H1 (cell line): ENCODE data around the gene PRKAB1. TPM values are rescaled to one million over a fixed set of nuclear protein-coding genes. Genes with fewer than 3 reads are reported as not detected.

Experiments
- CTCF ChIA-PET: fragments of 300-600 bp; sonication (Branson Sonifier 250); formaldehyde crosslinking; loops from one replicate; lab custom pipeline; 2021; ENCODE audit not compliant: partially characterized antibody; lab: Charles Lee
- POLR2A ChIA-PET: fragments of 300-600 bp; sonication (Branson Sonifier 250); formaldehyde crosslinking; loops from one replicate; lab custom pipeline; 2021; ENCODE audit warnings: inconsistent platforms; ENCODE audit not compliant: partially characterized antibody; lab: Charles Lee
- DNase-seq, 2 experiments: peaks; one replicate each; pipeline versions ENCODE4 v3.0.0 to v3.0.0-alpha.2; 2010 to 2022; ENCODE audit warnings: low spot score in 2 of 2, low read depth in 1 of 2, mixed read lengths in 1 of 2
- FAIRE-seq: peaks from 2 replicates; lab custom pipeline; 2011; peaks lifted over from hg19 to GRCh38; lab: Jason Lieb, UNC
- H2AFZ ChIP-seq: 2 replicates; pipeline ENCODE4 v1.8.1; 2012; ENCODE audit warnings: low read length, inconsistent platforms
- H2AK5ac ChIP-seq: 2 replicates; pipeline ENCODE4 v1.6.1; 2013; ENCODE audit warnings: low read depth, low read length
- H2BK120ac ChIP-seq: replicated peaks from 2 replicates; pipeline ENCODE3; 2013; ENCODE audit warnings: low read depth, low read length, inconsistent platforms
- H2BK12ac ChIP-seq: 2 replicates; pipeline ENCODE4 v1.6.1; 2013; ENCODE audit warnings: low read depth, low read length
- H2BK15ac ChIP-seq: 2 replicates; pipeline ENCODE4 v1.6.1; 2013; ENCODE audit warnings: low read length
- H2BK20ac ChIP-seq: 2 replicates; pipeline ENCODE4 v1.6.1; 2013; ENCODE audit warnings: low read length
- H2BK5ac ChIP-seq: 2 replicates; pipeline ENCODE4 v1.6.1; 2013; ENCODE audit warnings: low read depth, low read length
- H3K14ac ChIP-seq: 2 replicates; pipeline ENCODE4 v1.6.1; 2013; ENCODE audit warnings: inconsistent platforms; ENCODE audit not compliant: insufficient read length
- H3K18ac ChIP-seq: 2 replicates; pipeline ENCODE4 v1.6.1; 2013; ENCODE audit warnings: low read length; ENCODE audit errors: extremely low read depth
- H3K23ac ChIP-seq: 2 replicates; pipeline ENCODE4 v1.6.1; 2013; ENCODE audit warnings: inconsistent platforms; ENCODE audit not compliant: insufficient read length
- H3K23me2 ChIP-seq: 2 replicates; pipeline ENCODE4 v1.6.1; 2013; ENCODE audit warnings: low read depth, low read length
- H3K27ac ChIP-seq: 2 replicates; pipeline ENCODE4 v1.6.1; 2011; ENCODE audit warnings: low read depth, low read length, inconsistent platforms
- H3K27me3 ChIP-seq, 4 experiments: replicated peaks in 1 of 4; 1 replicate in 1 of 4; 2 replicates in 3 of 4; pipeline versions ENCODE4 v1.6.1 to v1.8.1; 2011 to 2013; ENCODE audit warnings: low read length in 3 of 4, mild to moderate bottlenecking in 3 of 4, inconsistent platforms in 2 of 4, mixed read lengths in 2 of 4, moderate library complexity in 1 of 4; ENCODE audit not compliant: control insufficient read depth in 3 of 4, insufficient read depth in 3 of 4; ENCODE audit errors: extremely low read depth in 1 of 4
- H3K36me3 ChIP-seq, 4 experiments: 2 replicates each; pipeline versions ENCODE4 v1.6.1 to v1.8.1; 2011 to 2013; ENCODE audit warnings: mild to moderate bottlenecking in 4 of 4, low read length in 3 of 4, moderate library complexity in 2 of 4, control low read depth in 1 of 4, inconsistent platforms in 1 of 4; ENCODE audit not compliant: insufficient read depth in 4 of 4, control insufficient read depth in 2 of 4
- H3K4ac ChIP-seq: replicated peaks from 2 replicates; pipeline ENCODE3; 2013; ENCODE audit warnings: low read length, low read depth, mixed read lengths, inconsistent platforms; ENCODE audit not compliant: insufficient read length
- H3K4me1 ChIP-seq, 4 experiments: replicated peaks in 1 of 4; 1 replicate in 1 of 4; 2 replicates in 3 of 4; pipeline versions ENCODE4 v1.6.1 to v1.8.1; 2011 to 2013; ENCODE audit warnings: low read length in 3 of 4, inconsistent platforms in 2 of 4, mixed read lengths in 1 of 4; ENCODE audit not compliant: insufficient read depth in 4 of 4, control insufficient read depth in 3 of 4
- H3K4me2 ChIP-seq, 2 experiments: 2 replicates each; pipeline versions ENCODE4 v1.6.1 to v1.8.1; 2011 to 2013; ENCODE audit warnings: low read depth in 2 of 2, low read length in 2 of 2, control low read depth in 1 of 2, inconsistent platforms in 1 of 2, mild to moderate bottlenecking in 1 of 2; ENCODE audit not compliant: insufficient read depth in 1 of 2
- H3K4me3 ChIP-seq, 4 experiments: fragments of 200-600, 300-600 bp in 1 of 4; sonication (generic), shearing (Covaris generic), sonication (Bioruptor Twin) in 1 of 4; 2 replicates each; pipeline versions ENCODE4 v1.5.1 to v1.8.1; 2011 to 2016; ENCODE audit warnings: low read length in 4 of 4, low read depth in 3 of 4, control low read depth in 2 of 4, inconsistent platforms in 2 of 4, mild to moderate bottlenecking in 2 of 4, mixed read lengths in 1 of 4, moderate library complexity in 1 of 4; ENCODE audit not compliant: insufficient read depth in 2 of 4; ENCODE audit errors: extremely low read depth in 1 of 4
- H3K56ac ChIP-seq: replicated peaks from 2 replicates; pipeline ENCODE3; 2013; ENCODE audit warnings: low read depth, mild to moderate bottlenecking, mixed read lengths, low read length, inconsistent platforms; ENCODE audit not compliant: insufficient read length
- H3K79me1 ChIP-seq: 2 replicates; pipeline ENCODE4 v1.6.1; 2013; ENCODE audit warnings: low read depth, low read length, control low read depth
- H3K79me2 ChIP-seq, 2 experiments: 2 replicates each; pipeline versions ENCODE4 v1.6.1 to v1.8.1; 2012 to 2013; ENCODE audit warnings: low read length in 2 of 2, mild to moderate bottlenecking in 2 of 2, inconsistent platforms in 1 of 2; ENCODE audit not compliant: insufficient read depth in 2 of 2, control insufficient read depth in 1 of 2
- H3K9ac ChIP-seq, 4 experiments: replicated peaks in 1 of 4; 1 replicate in 1 of 4; 2 replicates in 3 of 4; pipeline versions ENCODE4 v1.6.1 to v1.8.1; 2011 to 2013; ENCODE audit warnings: low read depth in 3 of 4, low read length in 3 of 4, control low read depth in 2 of 4, mild to moderate bottlenecking in 2 of 4, moderate library complexity in 2 of 4, inconsistent platforms in 1 of 4; ENCODE audit errors: extremely low read depth in 1 of 4
- H3K9me3 ChIP-seq, 2 experiments: 2 replicates each; pipeline versions ENCODE4 v1.6.1 to v1.8.1; 2012 to 2013; ENCODE audit warnings: mild to moderate bottlenecking in 2 of 2, moderate library complexity in 2 of 2, control low read depth in 1 of 2, inconsistent platforms in 1 of 2, low read depth in 1 of 2, low read length in 1 of 2, mixed read lengths in 1 of 2; ENCODE audit not compliant: insufficient read depth in 2 of 2
- H4K20me1 ChIP-seq, 2 experiments: replicated peaks in 1 of 2; 2 replicates each; pipeline versions ENCODE3 to v1.8.1; 2011 to 2013; ENCODE audit warnings: inconsistent platforms in 2 of 2, low read length in 2 of 2, mild to moderate bottlenecking in 1 of 2; ENCODE audit not compliant: insufficient read depth in 2 of 2, control insufficient read depth in 1 of 2
- H4K5ac ChIP-seq: 2 replicates; pipeline ENCODE4 v1.6.1; 2013; ENCODE audit warnings: low read length, low read depth, mixed read lengths, inconsistent platforms; ENCODE audit not compliant: insufficient read length
- H4K8ac ChIP-seq: 2 replicates; pipeline ENCODE4 v1.8.0; 2013; ENCODE audit warnings: mild to moderate bottlenecking, moderate library complexity, low read length, inconsistent platforms; ENCODE audit not compliant: insufficient read depth; ENCODE audit errors: extremely low read depth
- H4K91ac ChIP-seq: replicated peaks from 2 replicates; pipeline ENCODE3; 2013; ENCODE audit warnings: low read length, mixed read lengths, inconsistent platforms; ENCODE audit not compliant: insufficient read length
- ATF2 ChIP-seq: IDR thresholded peaks from 2 replicates; pipeline ENCODE4 v1.6.1; 2012; ENCODE audit warnings: low read length, inconsistent platforms
- CBX8 ChIP-seq: fragments of 300-800, 300-1000 bp; sonication (generic); IDR thresholded peaks from 2 replicates; pipeline ENCODE4 v1.7.1; 2016; ENCODE audit warnings: low read depth, low read length, borderline replicate concordance
- CHD1 ChIP-seq: IDR thresholded peaks from 2 replicates; pipeline ENCODE4 v1.6.1; 2012; ENCODE audit warnings: low read depth, low read length, improper control_type of control experiment
- HDAC6 ChIP-seq: IDR thresholded peaks from one replicate; pipeline ENCODE4 v1.7.1; 2012; ENCODE audit warnings: low read depth, mild to moderate bottlenecking, inconsistent platforms, low read length, moderate library complexity
- PHF8 ChIP-seq: fragments of 200-600 bp; sonication (generic); conservative IDR thresholded peaks from 2 replicates; pipeline ENCODE4 v1.7.1; 2012; ENCODE audit warnings: low read depth, mild to moderate bottlenecking, inconsistent platforms, low read length, moderate library complexity
- POLR2A ChIP-seq, 2 experiments: IDR thresholded peaks; 1 replicate in 1 of 2; 2 replicates in 1 of 2; pipeline ENCODE4 v1.6.1; 2011; ENCODE audit warnings: low read depth in 2 of 2, low read length in 2 of 2, mild to moderate bottlenecking in 2 of 2; ENCODE audit errors: control extremely low read depth in 1 of 2
- TBP ChIP-seq: IDR thresholded peaks from 2 replicates; pipeline ENCODE4 v1.6.1; 2011; ENCODE audit warnings: low read depth, low read length, improper control_type of control experiment
- WGBS, 2 experiments: shearing (Covaris generic) in 1 of 2; methylation state at CpG; one replicate each; pipeline versions ENCODE4 v1.1.6 to v1.1.7; 2013 to 2015; ENCODE audit warnings: low lambda C conversion rate in 2 of 2, mixed read lengths in 2 of 2, inconsistent platforms in 1 of 2, low coverage in 1 of 2, missing lambda C conversion rate in 1 of 2; ENCODE audit not compliant: insufficient replicate concordance in 2 of 2, insufficient coverage in 1 of 2, insufficient read length in 1 of 2; ENCODE audit errors: extremely low coverage in 1 of 2, missing lambda C conversion rate in 1 of 2; 5-methylcytosine and 5-hydroxymethylcytosine counted together
- polyA plus RNA-seq, 7 experiments: library from polyadenylated mRNA; depleted of rRNA in 3 of 7; stranded (reverse) in 5 of 7; unstranded in 2 of 7; fragments of >200 nt in 5 of 7; fragments of 200-250 nt in 2 of 7; gene quantifications; 1 replicate in 5 of 7; 2 replicates in 1 of 7; 4 replicates in 1 of 7; pipeline versions ENCODE4 v1.2.1 to v1.2.3, GENCODE V29; 2011 to 2013; ENCODE audit warnings: missing spikeins in 2 of 7, mixed read lengths in 2 of 7
- total RNA-seq: library from RNA; stranded (reverse); fragmentation: NEBNext Ultra II Directional; extraction: Animal tissue kit (Norgen Biotek cat#: 25700); gene quantifications from 2 replicates; pipeline ENCODE4 v1.2.1, GENCODE V29; 2021

The PRKAB1 gene
- total and polyA plus RNA-seq, 2 of the 8 experiments (the other 6 are each of a cell fraction or from before 2014, with no cell fraction given), result 24.0 to 32.1 TPM

- 87% methylated on average over 8 of the region's 8 CpGs; no CpG with 5 or more reads in 1 of the 2 experiments for WGBS, 2 experiments
- Histone ChIP-seq H2BK120ac (no peak overlapping the region), H3K27me3 (no peaks in the 10 kb centered on the region), H2BK5ac (no peak overlapping the region), H2AK5ac (no peak overlapping the region), H3K4me2 (no peak overlapping the region), H4K20me1 (peaks cover 0 to 2% of the 10 kb centered on the region in 2 experiments), H3K18ac (no peak overlapping the region), H3K79me2 (no peaks in the 10 kb centered on the region), H2BK15ac (no peak overlapping the region), H4K8ac (no peak overlapping the region), H3K14ac (no peak overlapping the region), H2BK12ac (no peak overlapping the region), H2BK20ac (no peak overlapping the region), H3K79me1 (no peaks in the 10 kb centered on the region), H2AFZ (no peak overlapping the region), H3K23ac (no peak overlapping the region), H3K4ac (no peak overlapping the region), H3K9ac (no peak overlapping the region), H4K91ac (no peak overlapping the region), H3K4me1 (no peaks in the 10 kb centered on the region)
- CTCF ChIA-PET, result no interaction called here
- no peak for TF ChIP-seq HDAC6
- no peak for TF ChIP-seq PHF8
- TF ChIP-seq CHD1, result no peak
- no peak for TF ChIP-seq CBX8
- TF ChIP-seq ATF2, result no peak
- no peak for TF ChIP-seq TBP
- no peak for TF ChIP-seq POLR2A (IDR thresholded peaks at IDR 0.05; ENCODE audit: control extremely low read depth in 1 of 2, low read depth in 2 of 2, low read length in 2 of 2)
- TF ChIP-seq, all 59 proteins: peak for 0
- Histone ChIP-seq H4K5ac (no peak overlapping the region), H3K56ac (no peak overlapping the region), H3K9me3 (no peaks in the 10 kb centered on the region), H3K4me3 (no peak overlapping the region), H3K27ac (no peak overlapping the region), H3K36me3 (peaks cover 21 to 75% (median 48%) of the 10 kb centered on the region in 4 experiments), H3K23me2 (no peaks in the 10 kb centered on the region)
- no peak for DNase-seq
- no peak for FAIRE-seq
- POLR2A ChIA-PET, result no interaction called here
These were observed 45.7 kb downstream of the PRKAB1 start for GRCh38 chr12:119713551-119714031.
